ENCODE data around the gene C19orf33. TPM values are rescaled to one million over a fixed set of nuclear protein-coding genes. Genes with fewer than 3 reads are reported as not detected.

Gene C19orf33
- polyA plus RNA-seq, 1 donor (not counting 4 experiments of a cell fraction or from before 2014, with no cell fraction given) = 366 TPM

DNA sequence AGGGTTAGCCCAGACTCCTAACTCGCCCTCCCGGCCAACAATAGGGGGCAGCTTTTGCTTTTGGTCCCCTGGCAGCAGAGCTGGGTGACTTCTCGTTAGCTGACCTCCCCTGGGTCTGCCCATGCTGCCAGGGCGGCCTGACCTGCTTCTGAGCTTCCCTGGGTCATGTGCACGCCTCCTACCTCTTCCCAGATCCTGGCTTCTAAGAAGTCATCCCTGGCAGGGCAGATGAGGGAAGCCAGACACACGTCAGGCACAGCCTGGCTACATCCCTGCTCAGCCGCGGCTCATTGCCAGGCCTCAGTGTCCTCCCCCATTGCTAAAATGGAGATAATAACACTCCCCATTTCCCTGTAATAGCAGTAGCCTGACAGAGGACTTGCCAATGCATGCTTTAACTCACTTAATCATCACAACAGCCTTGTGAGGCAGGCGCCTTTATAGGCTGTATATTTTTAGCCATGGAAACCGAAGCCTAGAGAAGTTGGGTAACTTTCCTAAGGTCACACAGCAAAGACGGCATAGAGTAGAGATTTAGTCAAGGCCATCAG lies 17.7 kb downstream of the C19orf33 start:
- peak; percentile 95 for FAIRE-seq

DNA sequence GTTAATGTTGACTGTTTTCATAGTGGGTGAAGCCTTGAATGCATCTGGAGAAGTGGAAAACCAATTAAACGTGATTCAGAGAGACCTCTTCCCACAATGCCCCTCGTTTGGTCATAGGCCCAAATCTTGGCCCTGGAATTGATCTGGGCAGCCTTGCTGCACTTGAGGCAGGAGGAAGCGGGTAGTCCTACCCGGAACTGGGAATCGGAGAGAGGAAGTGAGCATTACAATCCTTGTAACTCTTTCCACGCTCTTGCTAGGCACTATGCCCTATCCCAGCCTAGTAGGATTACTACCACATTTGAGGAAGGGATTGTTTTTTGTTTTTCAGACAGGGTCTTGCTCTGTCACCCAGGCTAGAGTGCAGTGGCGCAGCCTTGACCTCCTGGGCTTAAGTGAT lies 19.2 kb downstream of the C19orf33 start:
- no peaks in the 10 kb centered on the region for H3K9me1 ChIP-seq (ENCODE audit: control insufficient read depth, extremely low read depth, insufficient read depth, low read length)
- H3K27me3 ChIP-seq (ENCODE audit: control insufficient read depth, extremely low read depth, insufficient read depth, low read length) = no peaks in the 10 kb centered on the region
- FAIRE-seq (no peak), DNase-seq (ENCODE audit: low read depth, low spot score) (no peak)
- TF ChIP-seq EZH2 (IDR thresholded peaks at IDR 0.05; ENCODE audit: low read length) (no peak), CTCF (optimal IDR thresholded peaks at IDR 0.05 in 1 of 3, IDR thresholded peaks at IDR 0.05 in 1 of 3, conservative IDR thresholded peaks at IDR 0.05 in 1 of 3; ENCODE audit: extremely low read depth in 1 of 3, insufficient read depth in 2 of 3, low read length in 3 of 3) (no peak)
- no peaks in the 10 kb centered on the region for H3K9me3 ChIP-seq (ENCODE audit: control insufficient read depth, low read depth, low read length)
- H3K36me3 ChIP-seq (ENCODE audit: control insufficient read depth in 2 of 2, extremely low read depth in 1 of 2, insufficient read depth in 2 of 2, low read length in 2 of 2) = peaks cover 28 to 32% of the 10 kb centered on the region in 2 experiments
- H4K20me1 ChIP-seq (ENCODE audit: control insufficient read depth, extremely low read depth, insufficient read depth, low read length) = peaks cover 5% of the 10 kb centered on the region
- peaks cover 40% of the 10 kb centered on the region for H3K4me1 ChIP-seq (ENCODE audit: control insufficient read depth, extremely low read depth, insufficient read depth, low read length)
- no peak overlapping the region for H3K27ac ChIP-seq (ENCODE audit: control insufficient read depth, insufficient read depth, low read length)
- H3K4me2 ChIP-seq (ENCODE audit: control insufficient read depth, extremely low read depth, insufficient read depth, low read depth, low read length) = no peak overlapping the region
- no peak overlapping the region for H3K9ac ChIP-seq (ENCODE audit: control insufficient read depth, extremely low read depth, insufficient read depth, low read length)
- no peak overlapping the region for H3K4me3 ChIP-seq (ENCODE audit: control insufficient read depth in 2 of 3, extremely low read depth in 1 of 3, insufficient read depth in 2 of 3, low read depth in 1 of 3, low read length in 3 of 3)
- dilution Hi-C loops (cut with MboI; ENCODE audit: extremely low pct_ligation_motif_present, low sequenced_read_pairs) = no loop called here
- no peak overlapping the region for H2AFZ ChIP-seq (ENCODE audit: control insufficient read depth, low read length)
- H3K79me2 ChIP-seq (ENCODE audit: control insufficient read depth, insufficient read depth, low read length) = peaks cover 56% of the 10 kb centered on the region

More for the DNA sequence above, 17.7 kb downstream of the C19orf33 start:
- H3K36me3 ChIP-seq (ENCODE audit: control insufficient read depth in 2 of 2, extremely low read depth in 1 of 2, insufficient read depth in 2 of 2, low read length in 2 of 2) = peaks cover 14 to 17% of the 10 kb centered on the region in 2 experiments
- H4K20me1 ChIP-seq (ENCODE audit: control insufficient read depth, extremely low read depth, insufficient read depth, low read length) = peaks cover 5% of the 10 kb centered on the region
- H3K4me2 ChIP-seq (ENCODE audit: control insufficient read depth, extremely low read depth, insufficient read depth, low read depth, low read length) = peak overlapping the region; percentile 93
- H3K9me3 ChIP-seq (ENCODE audit: control insufficient read depth, low read depth, low read length) = no peaks in the 10 kb centered on the region
- no peak for DNase-seq (ENCODE audit: low read depth, low spot score)
- no peaks in the 10 kb centered on the region for H3K9me1 ChIP-seq (ENCODE audit: control insufficient read depth, extremely low read depth, insufficient read depth, low read length)
- H3K27ac ChIP-seq (ENCODE audit: control insufficient read depth, insufficient read depth, low read length) = peak overlapping the region; percentile 79
- TF ChIP-seq CTCF (optimal IDR thresholded peaks at IDR 0.05 in 1 of 3, IDR thresholded peaks at IDR 0.05 in 1 of 3, conservative IDR thresholded peaks at IDR 0.05 in 1 of 3; ENCODE audit: extremely low read depth in 1 of 3, insufficient read depth in 2 of 3, low read length in 3 of 3) (peak in 1 of 3 experiments; percentile 26), EZH2 (IDR thresholded peaks at IDR 0.05; ENCODE audit: low read length) (no peak)
- H3K4me3 ChIP-seq (ENCODE audit: control insufficient read depth in 2 of 3, extremely low read depth in 1 of 3, insufficient read depth in 2 of 3, low read depth in 1 of 3, low read length in 3 of 3) = peak overlapping the region; percentile 53 to 89 (median 71)
- H3K4me1 ChIP-seq (ENCODE audit: control insufficient read depth, extremely low read depth, insufficient read depth, low read length) = peaks cover 43% of the 10 kb centered on the region
- dilution Hi-C loops (cut with MboI; ENCODE audit: extremely low pct_ligation_motif_present, low sequenced_read_pairs) = no loop called here
- H3K27me3 ChIP-seq (ENCODE audit: control insufficient read depth, extremely low read depth, insufficient read depth, low read length) = no peaks in the 10 kb centered on the region
- H3K79me2 ChIP-seq (ENCODE audit: control insufficient read depth, insufficient read depth, low read length) = peaks cover 56% of the 10 kb centered on the region
- no peak overlapping the region for H2AFZ ChIP-seq (ENCODE audit: control insufficient read depth, low read length)
- peak overlapping the region; percentile 83 for H3K9ac ChIP-seq (ENCODE audit: control insufficient read depth, extremely low read depth, insufficient read depth, low read length)

All from keratinocyte (primary cell).